Measurements from ENCODE around the gene ALDH18A1. TPM values are rescaled to one million over a fixed set of nuclear protein-coding genes. Genes with fewer than 3 reads are reported as not detected.

ALDH18A1 gene
- total RNA-seq, 1 experiment from 2014 or later, result 87.6 TPM

- Histone ChIP-seq H3K4me1 (ENCODE audit: control insufficient read depth in 1 of 2, insufficient read depth in 2 of 2, low read length in 2 of 2) (no peaks in the 10 kb centered on the region), H3K79me2 (ENCODE audit: insufficient read depth, low read length) (peaks cover 55% of the 10 kb centered on the region)
Observed at GRCh38 chr10:95648138-95648537, 8.4 kb downstream of the ALDH18A1 start.

More at GRCh38 chr10:95648138-95648537, 8.4 kb downstream of the ALDH18A1 start:
- Histone ChIP-seq H3K9ac (ENCODE audit: low read length) (no peak overlapping the region), H3K36me3 (ENCODE audit: control insufficient read depth in 1 of 2, insufficient read depth in 2 of 2, low read length in 2 of 2) (peaks cover 24 to 58% of the 10 kb centered on the region in 2 experiments), H3K4me2 (ENCODE audit: low read length) (no peak overlapping the region), H3K4me3 (replicated peaks in 1 of 2; ENCODE audit: low read depth in 1 of 2, low read length in 2 of 2) (no peak overlapping the region), H3K27me3 (ENCODE audit: insufficient read depth, low read length) (no peaks in the 10 kb centered on the region), H3K9me3 (ENCODE audit: control insufficient read depth in 1 of 2, insufficient read depth in 1 of 2, low read depth in 1 of 2, low read length in 2 of 2) (no peaks in the 10 kb centered on the region; a peak in 1 of 4 replicates), H2AFZ (ENCODE audit: low read depth, low read length, poor library complexity, severe bottlenecking) (no peak overlapping the region), H3K9me2 (ENCODE audit: insufficient read depth) (no peaks in the 10 kb centered on the region), H4K20me1 (ENCODE audit: insufficient read depth) (peaks cover 4% of the 10 kb centered on the region; the same call in 1 of the 2 replicates), H3K27ac (ENCODE audit: low read depth, low read length) (no peak overlapping the region)
- ChIA-PET RAD21 (ENCODE audit: low non-redundant PET in 1 of 2, low total read pairs in 2 of 2, uncharacterized antibody in 2 of 2, unreplicated experiment in 2 of 2) (no interaction called here), POLR2A (no interaction called here), CTCF (interaction anchor here (1.1 kb wide), 1 partner anchor 46 kb away, joined by 3 read pairs; the partner anchor contains the start of gene TCTN3)
- ATAC-seq (no peak), DNase-seq (ENCODE audit: low read depth, low spot score) (no peak)
- TF ChIP-seq MAX (IDR thresholded peaks at IDR 0.05) (no peak), SRF (IDR thresholded peaks at IDR 0.05; ENCODE audit: low read depth) (no peak), ELF1 (IDR thresholded peaks at IDR 0.05; ENCODE audit: borderline replicate concordance, low read depth) (no peak), ZNF274 (IDR thresholded peaks at IDR 0.05; ENCODE audit: low read depth, low read length) (no peak), SP1 (IDR thresholded peaks at IDR 0.05; ENCODE audit: low read depth) (no peak), CBX3 (IDR thresholded peaks at IDR 0.05; ENCODE audit: low read depth) (no peak), JUND (IDR thresholded peaks at IDR 0.05) (no peak), EGR1 (IDR thresholded peaks at IDR 0.05; ENCODE audit: low read depth) (no peak), EZH2 (IDR thresholded peaks at IDR 0.05) (no peak), SIN3A (IDR thresholded peaks at IDR 0.05; ENCODE audit: low read depth) (no peak), POLR2A (IDR thresholded peaks at IDR 0.05; ENCODE audit: borderline replicate concordance, extremely low read depth, insufficient read depth, insufficient read length) (no peak), TCF7L2 (IDR thresholded peaks at IDR 0.05; ENCODE audit: borderline replicate concordance, extremely low read depth, insufficient read depth, insufficient read length) (no peak)
- TF ChIP-seq, protein P1, sequence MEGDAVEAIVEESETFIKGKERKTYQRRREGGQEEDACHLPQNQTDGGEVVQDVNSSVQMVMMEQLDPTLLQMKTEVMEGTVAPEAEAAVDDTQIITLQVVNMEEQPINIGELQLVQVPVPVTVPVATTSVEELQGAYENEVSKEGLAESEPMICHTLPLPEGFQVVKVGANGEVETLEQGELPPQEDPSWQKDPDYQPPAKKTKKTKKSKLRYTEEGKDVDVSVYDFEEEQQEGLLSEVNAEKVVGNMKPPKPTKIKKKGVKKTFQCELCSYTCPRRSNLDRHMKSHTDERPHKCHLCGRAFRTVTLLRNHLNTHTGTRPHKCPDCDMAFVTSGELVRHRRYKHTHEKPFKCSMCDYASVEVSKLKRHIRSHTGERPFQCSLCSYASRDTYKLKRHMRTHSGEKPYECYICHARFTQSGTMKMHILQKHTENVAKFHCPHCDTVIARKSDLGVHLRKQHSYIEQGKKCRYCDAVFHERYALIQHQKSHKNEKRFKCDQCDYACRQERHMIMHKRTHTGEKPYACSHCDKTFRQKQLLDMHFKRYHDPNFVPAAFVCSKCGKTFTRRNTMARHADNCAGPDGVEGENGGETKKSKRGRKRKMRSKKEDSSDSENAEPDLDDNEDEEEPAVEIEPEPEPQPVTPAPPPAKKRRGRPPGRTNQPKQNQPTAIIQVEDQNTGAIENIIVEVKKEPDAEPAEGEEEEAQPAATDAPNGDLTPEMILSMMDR (IDR thresholded peaks at IDR 0.05 in 2 of 3, conservative IDR thresholded peaks at IDR 0.05 in 1 of 3; ENCODE audit: borderline replicate concordance in 1 of 3, insufficient read depth in 1 of 3, low read depth in 2 of 3, low read length in 2 of 3), result no peak
- TF ChIP-seq, protein P2, sequence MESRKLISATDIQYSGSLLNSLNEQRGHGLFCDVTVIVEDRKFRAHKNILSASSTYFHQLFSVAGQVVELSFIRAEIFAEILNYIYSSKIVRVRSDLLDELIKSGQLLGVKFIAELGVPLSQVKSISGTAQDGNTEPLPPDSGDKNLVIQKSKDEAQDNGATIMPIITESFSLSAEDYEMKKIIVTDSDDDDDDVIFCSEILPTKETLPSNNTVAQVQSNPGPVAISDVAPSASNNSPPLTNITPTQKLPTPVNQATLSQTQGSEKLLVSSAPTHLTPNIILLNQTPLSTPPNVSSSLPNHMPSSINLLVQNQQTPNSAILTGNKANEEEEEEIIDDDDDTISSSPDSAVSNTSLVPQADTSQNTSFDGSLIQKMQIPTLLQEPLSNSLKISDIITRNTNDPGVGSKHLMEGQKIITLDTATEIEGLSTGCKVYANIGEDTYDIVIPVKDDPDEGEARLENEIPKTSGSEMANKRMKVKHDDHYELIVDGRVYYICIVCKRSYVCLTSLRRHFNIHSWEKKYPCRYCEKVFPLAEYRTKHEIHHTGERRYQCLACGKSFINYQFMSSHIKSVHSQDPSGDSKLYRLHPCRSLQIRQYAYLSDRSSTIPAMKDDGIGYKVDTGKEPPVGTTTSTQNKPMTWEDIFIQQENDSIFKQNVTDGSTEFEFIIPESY (IDR thresholded peaks at IDR 0.05; ENCODE audit: extremely low read depth, insufficient replicate concordance, low read length), result no peak
- intact Hi-C loops (cut with micrococcal nuclease), result no loop called here
- no TSS peak for BruUV-seq (replicated peaks)
